GM21529 (cell line): ENCODE results near the gene ZBED4.

ENCODE experiments used
- ATAC-seq: cut with Tn5 transposase; IDR thresholded peaks from one replicate; pipeline ENCODE4 v1.9.1; 2021; ENCODE audit not compliant: unreplicated experiment

ZBED4 gene

DNA sequence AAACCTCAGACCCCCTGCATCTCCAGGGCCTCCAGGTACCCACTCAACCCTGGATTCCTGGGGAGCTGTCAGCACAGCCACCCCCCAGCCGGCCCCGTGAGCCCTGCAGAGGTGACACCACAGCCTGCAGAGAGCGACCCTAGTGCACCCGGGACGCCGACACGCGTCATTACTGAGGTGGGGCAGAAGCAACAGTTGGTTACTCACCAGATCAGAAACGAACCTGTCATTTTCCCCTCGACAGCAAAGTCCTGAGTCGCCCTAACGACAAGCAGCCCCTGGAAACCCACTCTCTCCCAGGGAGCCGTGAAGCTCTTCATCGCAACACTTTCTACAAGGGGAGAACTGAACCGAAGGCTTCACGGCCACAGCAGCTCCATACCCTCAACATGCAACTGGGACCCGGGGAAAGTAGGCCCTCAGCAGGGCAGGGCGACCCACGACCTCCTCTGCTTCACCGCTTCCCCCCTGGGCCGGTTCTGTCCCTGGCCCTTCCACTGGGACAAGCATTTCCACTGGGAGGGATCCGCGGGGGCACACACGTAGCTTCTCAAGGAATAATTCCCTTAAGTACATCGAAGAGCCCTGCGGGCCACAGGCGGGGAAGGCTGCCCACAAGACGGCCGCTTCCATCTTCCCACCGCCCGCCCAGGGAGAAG is 27.6 kb upstream of the ZBED4 start:
- ATAC-seq: no peak

DNA sequence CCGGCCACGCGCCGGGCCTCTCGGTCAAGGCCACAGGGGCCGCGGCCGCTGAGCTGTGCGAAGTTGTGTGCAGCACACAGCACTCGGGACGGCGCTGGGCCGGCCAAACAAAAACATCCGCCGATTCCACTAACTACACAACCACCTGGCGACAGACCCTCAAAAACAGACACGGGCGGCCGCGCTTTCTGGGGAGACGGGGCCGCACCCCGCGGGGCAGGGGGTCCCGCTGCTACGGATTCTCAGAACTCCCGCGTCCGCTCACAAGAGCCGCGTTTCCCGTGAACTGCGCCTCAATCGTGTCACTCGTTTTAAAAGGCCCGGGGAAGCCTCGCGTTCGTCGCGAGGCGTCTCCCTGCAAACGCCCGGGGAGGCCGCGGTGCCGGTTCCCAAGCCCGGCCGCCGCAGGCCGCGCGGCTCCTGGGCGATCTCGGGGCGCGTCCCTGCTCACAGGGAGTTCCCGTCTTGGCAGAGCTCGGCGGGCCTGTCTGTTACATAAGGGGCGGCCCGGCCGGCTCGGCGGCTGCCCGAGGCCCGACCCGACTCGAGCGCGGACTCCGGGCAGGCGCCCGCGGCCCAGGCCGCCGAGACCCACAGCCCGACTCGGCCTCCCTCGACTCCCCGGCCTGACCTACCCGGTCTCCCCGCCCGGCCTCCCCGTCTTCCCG is 26.9 kb upstream of the ZBED4 start:
- no peak for ATAC-seq

DNA sequence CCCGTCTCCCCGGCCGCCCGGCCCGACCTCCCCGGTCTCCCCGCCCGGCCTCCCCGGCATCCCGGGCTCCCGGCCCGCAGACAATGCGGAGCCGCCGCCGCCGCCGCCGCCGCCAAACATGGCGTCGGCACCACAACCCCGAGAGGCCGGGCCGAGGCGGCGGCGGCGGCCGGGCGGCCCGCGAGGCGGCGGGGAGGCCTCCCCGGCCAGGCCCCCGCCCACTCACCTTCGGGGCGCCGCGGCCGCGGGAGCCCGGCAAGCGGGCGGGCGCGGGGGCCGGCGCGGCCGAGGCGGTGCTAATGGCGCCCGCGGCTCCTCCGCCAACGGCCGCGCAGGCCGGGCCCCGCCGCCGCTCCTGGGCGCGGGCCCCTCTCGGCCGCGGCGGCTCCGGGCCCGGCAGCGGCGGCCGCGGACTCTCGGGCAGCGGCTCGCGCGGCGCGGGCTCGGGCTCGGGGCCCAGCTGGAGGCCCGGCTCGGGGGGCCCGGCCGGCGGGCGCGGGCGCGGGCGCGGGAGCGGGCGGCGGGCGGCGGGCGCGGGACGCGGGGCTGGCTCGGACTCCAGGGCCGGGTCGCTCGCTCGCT is 26.3 kb upstream of the ZBED4 start:
- ATAC-seq: no peak

DNA sequence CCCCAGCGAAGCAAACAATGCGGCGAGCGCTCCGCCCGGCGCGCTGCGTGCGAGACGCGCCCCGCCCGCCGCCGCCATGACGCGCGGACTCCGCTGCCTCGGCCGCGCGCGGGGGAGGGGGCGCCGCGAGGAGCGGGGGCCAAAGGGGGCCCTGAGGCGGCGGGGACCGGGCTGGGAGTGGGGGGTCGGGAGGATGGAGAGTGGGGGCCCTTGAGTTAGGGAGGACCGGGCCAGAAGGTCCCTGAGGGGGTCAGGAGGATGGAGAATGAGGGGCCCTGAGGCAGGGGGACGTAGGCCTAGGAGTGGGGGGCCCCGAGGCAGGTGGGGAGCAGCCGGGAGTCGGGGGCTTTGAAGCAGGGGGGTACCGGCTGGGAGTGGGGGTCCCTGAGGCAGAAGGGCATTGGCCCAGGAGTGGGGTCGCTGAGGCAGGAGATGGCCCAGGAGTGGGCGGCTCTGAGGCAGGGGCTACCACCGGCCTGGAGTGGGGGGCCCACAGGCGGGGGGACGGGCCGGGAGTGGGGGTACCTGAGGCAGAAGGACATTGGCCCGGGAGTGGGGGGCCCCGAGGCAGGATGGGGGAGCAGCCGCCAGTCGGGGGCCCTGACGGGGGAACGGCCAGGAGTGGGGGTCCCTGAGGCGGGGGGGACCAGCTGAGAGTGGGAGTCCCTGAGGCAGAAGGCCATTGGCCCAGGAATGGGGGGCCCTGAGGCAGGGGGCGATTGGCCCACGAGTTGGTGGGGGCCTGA is 25.6 kb upstream of the ZBED4 start, which contains the start of gene BRD1:
BRD1 (minus strand) TSS at position 21 of the 746 bp plus-strand sequence. CDS start 3,556 bp downstream, outside the sequence.
- ATAC-seq: no peak

DNA sequence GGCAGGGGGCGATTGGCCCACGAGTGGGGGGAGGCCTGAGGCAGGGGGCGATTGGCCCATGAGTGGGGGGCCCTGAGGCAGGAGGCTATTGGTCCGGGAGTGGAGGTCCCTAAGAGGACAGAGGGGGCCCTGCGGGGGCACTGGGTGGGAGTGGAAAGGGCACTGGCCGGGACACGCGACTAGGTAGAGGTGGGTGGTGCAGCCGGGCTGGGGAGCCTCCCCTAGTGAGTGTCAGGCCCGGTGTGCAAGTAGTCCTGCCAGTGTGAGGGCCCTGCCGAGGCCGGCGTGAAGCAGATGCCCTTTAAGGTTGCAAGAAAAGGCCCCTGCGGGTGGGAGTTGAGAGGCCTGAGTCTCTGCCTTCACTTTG is 25.1 kb upstream of the ZBED4 start:
- no peak for ATAC-seq

DNA sequence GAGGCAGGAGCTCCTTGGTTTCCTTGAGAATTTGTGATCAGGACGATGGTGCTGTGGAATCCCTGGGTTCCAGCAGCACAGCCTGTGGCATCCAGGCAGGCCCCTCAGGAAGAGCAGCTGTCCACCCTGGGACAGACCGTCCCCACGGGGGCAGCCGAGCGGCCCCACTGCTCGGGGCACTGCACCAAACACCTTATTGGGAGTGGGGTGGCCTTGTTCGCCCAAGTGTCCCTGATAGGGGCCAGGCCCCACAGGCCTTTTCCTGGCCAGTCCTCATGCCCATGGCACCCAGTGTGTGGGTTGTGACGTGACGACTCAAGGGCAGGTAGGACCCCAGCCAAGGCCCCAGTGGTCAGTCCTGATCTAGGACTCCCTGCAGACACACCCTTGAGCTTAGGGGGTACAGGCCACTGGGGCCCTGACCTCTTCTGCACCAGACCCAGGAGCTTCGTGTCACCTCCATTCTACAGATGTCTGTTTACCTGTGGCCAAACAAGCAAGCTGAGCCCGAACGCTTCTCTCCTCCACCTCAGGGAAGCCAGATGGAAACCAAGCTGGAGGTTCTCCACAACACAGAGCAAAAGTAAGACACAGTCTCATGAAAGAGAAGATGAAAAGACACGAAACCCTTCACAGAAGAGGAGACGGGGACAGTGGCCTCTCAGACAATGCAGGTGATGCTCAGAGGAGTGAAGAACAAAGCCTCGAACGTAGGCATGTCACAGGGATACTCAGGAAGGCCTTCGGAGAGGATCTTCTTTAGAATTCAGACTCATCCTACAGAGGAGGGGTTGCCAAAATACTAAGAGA is 24.4 kb upstream of the ZBED4 start:
- ATAC-seq: no peak

DNA sequence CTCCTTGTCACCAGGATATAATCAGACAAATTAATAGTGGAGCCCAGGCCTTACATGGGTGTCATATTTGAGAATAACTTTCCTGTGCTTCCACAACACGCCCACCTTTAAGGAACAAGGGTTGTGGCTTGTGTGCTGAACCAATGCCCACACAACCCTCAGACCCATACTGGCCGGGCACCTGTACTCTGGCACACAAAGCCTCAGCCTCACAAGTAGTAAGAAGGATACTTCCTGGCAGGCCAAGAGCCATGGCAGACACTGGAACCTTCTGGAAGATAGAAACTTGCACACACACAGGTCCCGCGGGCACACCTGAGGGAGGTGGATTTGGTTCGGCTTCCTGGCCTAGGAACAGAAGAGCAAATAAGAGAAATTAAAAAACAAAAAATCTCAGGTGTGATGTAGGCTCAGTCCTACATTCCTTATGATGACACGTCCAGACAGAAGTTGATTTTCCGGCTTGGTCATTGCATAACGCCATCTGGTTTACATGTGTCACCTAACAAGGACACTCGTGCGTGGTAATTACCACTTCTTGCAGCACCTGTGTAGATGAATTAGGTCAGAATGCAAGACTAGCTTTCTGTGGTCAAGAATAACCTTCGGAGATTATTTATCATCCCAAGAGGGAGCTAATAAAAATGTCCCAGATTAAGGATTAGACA is 20.2 kb upstream of the ZBED4 start:
- no peak for ATAC-seq

DNA sequence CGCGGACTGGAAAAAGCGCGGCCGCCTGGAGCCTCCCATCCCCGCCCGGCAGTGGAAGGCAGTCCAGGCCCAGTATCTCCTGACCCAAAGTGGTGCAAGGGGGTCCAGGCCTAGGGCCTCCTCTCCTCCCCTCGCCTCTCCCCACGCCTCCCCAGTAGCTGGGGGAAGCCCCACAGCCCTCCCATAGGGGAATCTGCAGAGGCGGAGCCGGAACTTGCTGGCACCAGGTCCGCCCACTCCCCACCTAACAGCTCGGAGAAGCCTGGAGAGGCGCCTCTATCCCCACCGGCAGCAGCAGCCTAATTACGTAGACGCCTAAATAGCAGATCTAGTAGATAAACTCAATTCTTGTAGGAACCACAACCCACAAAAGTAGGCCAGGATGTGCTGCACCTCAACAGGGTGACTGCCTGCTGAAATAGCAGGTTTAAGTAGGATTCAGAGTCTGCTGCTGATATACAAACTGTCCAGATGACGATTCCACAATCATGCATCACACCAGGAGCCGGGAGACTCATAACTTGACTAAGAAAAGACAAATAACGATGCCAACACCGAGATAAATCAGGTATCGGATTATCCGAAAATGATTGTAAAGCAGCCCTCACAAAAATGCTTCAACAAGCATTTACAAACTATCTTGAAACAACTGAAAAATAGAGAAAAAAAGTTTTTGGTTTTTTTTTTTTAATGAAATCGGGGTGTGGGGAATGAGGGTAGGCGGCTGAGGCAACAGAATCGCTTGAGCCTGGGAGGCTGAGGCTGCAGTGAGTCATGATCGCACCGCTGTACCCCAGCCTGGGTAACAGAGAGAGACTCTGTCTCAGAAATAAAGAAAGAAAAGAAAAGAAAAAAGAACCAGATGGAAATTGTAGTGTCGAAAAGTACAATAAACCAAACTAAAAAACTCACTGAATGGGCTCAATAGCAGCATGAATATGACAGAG is 14.6 kb upstream of the ZBED4 start:
- no peak for ATAC-seq

DNA sequence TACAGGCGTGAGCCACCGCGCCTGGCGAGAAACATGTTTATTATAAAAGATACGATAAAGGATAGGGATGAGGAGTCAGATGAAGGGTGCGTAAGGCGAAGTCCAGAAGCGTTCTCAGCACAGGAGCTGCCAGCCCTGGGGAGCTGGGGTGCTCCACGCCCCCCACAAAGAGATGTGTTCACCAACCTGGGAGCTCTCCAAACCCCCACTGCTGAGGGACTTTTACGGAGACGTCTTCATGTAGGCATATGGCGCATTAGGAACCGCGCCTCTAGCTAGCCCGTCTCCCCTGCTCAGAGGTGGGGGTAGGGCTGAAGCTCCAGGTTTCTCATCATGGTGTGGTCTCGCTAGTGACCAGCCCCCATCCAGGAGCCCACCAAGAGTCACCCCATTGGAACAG is 8.4 kb upstream of the ZBED4 start:
- ATAC-seq: no peak

DNA sequence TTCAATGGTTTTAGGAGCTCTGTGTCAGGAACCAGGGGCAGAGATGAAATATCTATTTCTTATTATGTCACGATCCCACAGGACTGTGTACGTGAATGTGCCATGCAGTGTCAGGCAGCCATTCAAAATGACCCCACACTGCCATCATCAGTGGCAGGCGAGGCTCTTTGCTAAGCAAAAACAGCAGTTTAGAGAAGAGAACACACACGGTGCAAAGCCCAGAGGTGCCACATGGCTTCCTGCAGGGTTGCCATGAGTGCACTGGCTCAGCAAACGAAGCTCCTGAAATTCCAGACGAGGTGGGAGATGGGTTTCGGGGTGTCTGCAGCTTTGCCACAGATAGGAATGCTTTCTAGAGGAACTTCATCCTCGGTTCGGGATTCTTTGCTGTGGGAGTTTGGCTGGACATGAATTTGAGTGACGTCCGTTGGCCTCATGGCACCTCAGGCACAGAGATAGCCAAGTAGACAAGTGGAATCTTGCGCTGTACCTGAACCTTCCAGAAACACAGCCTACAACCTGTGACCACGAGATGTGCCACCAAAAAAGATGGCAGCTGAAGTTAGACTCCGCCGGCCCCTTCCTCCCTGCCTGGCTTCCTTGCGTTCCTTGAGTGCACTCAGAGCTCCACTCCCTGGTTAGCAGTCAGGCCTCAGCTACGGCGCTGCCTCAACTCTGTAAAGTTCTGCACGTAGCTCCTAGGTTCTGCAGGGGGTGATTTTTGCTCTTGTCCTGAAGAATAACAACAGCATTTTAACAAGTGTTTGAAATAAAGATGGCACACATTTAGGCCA is 7.8 kb upstream of the ZBED4 start:
- ATAC-seq: no peak

DNA sequence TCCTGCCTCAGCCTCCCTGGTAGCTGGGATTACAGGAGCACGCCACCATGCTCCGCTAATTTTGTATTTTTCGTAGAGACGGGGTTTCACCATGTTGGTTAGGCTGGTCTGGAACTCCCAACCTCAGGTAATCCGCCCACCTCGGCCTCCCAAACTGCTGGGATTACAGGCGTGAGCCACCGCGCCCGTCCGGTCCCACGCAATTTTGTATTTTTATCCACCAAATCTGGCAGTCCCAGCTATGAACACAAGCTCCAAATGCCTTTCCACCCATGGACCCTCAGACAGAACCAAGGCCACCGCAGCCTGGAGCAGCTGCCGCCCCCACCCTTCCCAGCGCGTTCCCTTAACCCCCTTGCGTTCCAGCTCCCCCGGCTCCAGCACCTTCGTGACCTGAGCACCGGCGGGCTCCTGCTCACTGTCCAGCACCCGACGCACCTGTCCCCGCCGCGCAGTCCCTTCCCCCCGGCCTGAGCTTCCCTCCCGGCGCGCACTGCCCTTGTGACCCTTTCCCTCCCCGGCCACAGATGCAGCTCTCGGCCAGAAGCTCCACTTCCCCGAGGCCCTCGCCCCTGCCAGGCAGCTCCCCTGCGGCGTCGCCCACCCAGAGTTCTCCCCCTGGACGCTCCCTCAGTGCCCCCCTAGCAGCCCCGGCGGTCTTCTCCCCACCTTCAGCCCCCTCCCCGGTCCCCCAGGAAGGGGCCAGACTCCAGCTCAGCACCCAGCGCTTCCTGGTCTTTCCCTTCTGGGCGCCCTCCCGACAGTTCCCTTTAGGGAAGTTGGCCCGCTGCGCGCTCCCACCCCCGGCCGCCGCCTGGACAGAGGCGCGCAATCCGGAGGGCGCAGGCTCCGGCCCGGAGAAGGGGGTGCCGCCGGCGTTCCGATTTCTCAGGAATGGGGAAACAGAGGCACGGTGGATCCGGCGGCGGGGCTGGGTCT is 5.6 kb upstream of the ZBED4 start:
- no peak for ATAC-seq

DNA sequence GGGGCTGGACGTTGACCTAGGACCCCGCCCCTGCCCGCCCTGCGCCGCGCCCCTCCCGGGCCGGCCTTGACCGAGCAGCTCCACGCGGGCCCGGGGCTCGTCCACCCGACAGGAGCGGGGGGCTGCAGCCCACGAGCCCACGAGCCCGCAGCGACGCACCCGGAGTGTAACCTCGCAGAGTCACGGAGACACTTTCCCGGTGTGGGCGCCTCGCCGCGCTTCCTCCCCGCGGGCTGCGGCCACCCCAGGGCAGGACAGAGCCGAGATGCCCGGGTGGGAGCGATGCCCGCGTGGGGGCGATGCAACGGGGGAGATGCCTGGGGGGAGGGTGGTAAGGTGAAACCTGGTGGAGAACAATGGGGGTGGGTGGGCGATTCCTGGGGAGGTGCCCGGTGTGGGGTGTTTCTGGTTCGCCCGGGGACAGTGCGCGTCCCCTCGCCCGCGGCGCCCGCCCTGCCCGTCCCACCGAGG is 4.9 kb upstream of the ZBED4 start:
- ATAC-seq: no peak

DNA sequence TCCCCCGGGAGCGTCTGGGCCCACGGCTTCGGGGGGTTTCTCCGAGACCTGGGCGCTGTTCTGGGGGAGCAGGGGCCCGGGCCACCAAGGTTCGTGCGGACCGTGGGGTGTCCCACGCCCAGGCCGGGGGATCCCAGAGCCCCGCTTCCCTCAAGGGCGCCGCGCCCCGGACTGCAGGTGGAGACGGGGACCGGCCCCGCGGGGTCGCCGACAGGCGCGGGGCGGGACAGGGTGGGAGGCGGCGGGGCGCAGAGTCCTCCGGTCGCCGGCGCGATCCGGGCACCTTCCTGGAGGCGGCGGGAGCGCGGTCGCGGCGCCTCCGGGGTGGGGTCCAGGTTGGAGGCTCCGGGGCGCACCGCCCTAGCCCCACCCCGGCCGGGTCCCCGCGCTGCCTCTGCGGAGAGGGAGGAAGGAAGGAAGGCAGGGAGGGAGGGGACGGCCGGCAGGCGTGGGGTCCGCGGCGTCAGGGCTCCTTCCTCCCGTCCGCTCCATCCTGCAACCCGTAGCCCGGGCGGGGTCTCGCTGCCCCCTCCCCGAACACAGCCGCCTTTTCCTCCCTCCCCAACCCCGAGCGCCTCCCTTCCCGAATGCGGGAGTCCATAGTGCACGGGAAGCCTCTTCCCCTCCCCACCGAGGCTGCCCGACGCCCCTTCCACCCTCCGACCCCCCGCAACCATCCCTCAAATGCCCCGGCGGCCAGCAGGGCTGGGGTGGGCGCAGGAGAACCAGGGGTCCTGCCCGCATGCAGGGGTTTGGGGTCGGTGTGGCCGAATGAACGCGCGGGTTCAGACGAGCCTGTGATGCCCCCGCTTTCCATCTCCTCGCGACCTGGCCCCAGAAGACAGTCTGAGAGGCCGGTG is 4.3 kb upstream of the ZBED4 start:
- no peak for ATAC-seq

DNA sequence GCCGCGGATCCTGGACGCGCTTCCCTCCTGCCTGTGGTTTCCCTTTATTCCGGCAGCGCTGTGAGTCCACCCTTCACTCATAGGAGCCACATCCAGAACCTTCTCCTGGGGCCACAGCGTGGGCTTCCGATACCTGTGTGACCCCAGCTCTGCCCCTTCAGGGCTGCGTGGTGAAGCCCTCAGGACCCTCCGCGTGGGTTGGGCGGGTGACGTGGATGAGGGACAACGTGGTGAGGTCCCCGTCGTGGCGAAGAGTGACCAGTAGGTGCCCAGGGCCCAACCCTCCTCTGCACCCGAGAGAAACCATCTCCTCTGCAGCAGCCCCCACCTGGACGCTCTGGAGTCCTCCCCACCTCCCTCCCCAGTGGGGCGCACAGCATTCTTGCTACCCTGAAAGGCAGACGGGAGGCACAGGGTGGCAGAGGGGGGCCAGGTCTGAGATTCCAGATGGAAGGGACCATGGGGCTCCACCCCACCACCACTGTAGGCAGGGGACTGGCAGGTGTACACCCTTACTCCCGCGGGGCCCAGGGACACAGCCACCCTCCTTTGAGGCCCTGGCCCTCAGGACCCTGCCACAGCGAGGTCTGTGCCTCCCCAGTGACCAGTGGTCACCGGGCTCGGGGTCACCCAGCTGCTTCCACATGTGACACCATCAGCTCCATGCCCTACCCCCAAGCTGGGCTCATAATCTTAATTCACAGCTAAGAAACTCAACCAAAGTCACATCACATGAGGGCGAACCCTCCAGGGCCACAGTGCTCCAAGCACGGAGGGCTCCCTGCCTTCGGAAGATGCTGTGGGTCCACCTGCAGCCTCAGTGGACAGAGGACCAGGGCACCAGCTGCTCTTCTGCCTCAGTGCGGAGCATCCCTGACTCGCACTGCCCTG is 3.4 kb upstream of the ZBED4 start:
- no peak for ATAC-seq
